Uterus (tissue), 4 donors: ENCODE data around the gene ERVFRD-1. TPM values are rescaled to one million over a fixed set of nuclear protein-coding genes. Genes with fewer than 3 reads are reported as not detected.

Experiments used
- DNase-seq, 2 donors: peaks; one replicate each; pipeline ENCODE4 v3.0.0-alpha.2; 2019 to 2020
- H3K27ac ChIP-seq, 2 donors: fragments of 200-600 bp; sonication (generic); 1 replicate in 1 of 2; 2 replicates in 1 of 2; pipeline ENCODE4 v1.5.1; 2016 to 2018
- H3K27me3 ChIP-seq, 2 donors: fragments of 200-600 bp; sonication (generic); one replicate each; pipeline ENCODE4 v1.5.1; 2018 to 2019; ENCODE audit warnings: control low read depth in 1 of 2
- H3K36me3 ChIP-seq, 2 donors: fragments of 200-600 bp; sonication (generic); one replicate each; pipeline ENCODE4 v1.5.1; 2019; ENCODE audit warnings: control low read depth in 1 of 2
- H3K4me1 ChIP-seq, 2 donors: fragments of 200-600 bp; sonication (generic); one replicate each; pipeline ENCODE4 v1.5.1; 2018 to 2019; ENCODE audit warnings: control low read depth in 1 of 2
- H3K4me3 ChIP-seq, 2 donors: fragments of 200-600 bp; sonication (generic); 1 replicate in 1 of 2; 2 replicates in 1 of 2; pipeline ENCODE4 v1.5.1; 2018 to 2019; ENCODE audit warnings: mild to moderate bottlenecking in 1 of 2
- H3K9me3 ChIP-seq, 2 donors: fragments of 200-600 bp; sonication (generic); one replicate each; pipeline ENCODE4 v1.5.1; 2019; ENCODE audit warnings: control low read depth in 1 of 2
- CTCF ChIP-seq, 4 experiments: fragments of 200-600 bp in 2 of 4; fragments of 450-650 bp in 2 of 4; sonication (generic) in 2 of 4; IDR thresholded peaks; one replicate each; pipeline ENCODE4 v1.5.1; 2016 to 2019; ENCODE audit warnings: antibody characterized with exemption in 4 of 4, mild to moderate bottlenecking in 2 of 4, moderate library complexity in 1 of 4
- POLR2A ChIP-seq, 2 donors: fragments of 450-650 bp; IDR thresholded peaks; one replicate each; pipeline ENCODE4 v1.6.1; 2016; ENCODE audit warnings: antibody characterized with exemption in 2 of 2, mild to moderate bottlenecking in 1 of 2, moderate library complexity in 1 of 2
- intact Hi-C: fragments of 100-400 bp; cut with DNase I; formaldehyde crosslinking; loops from one replicate; pipeline ENCODE4 v1.15.1; 2023; ENCODE audit warnings: low total_unique reads
- total RNA-seq, 4 donors: library from RNA; depleted of rRNA in 3 of 4; stranded (reverse); fragments of >200 nt in 3 of 4; gene quantifications; one replicate each; pipeline versions ENCODE4 v1.1.0 to v1.2.4, GENCODE V29; 2014 to 2023
- donor health status: DM: yes; HTN: yes; CAD: no.

The ERVFRD-1 gene
- total RNA-seq, 4 donors from 2014 or later, result 0.14 to 0.21 TPM; not detected in 2

- TF ChIP-seq CTCF (IDR thresholded peaks at IDR 0.05), result no peak
- TF ChIP-seq POLR2A (IDR thresholded peaks at IDR 0.05), result no peak
- Histone ChIP-seq H3K4me1 (no peaks in the 10 kb centered on the region), H3K9me3 (no peaks in the 10 kb centered on the region), H3K27ac (no peak overlapping the region), H3K27me3 (no peaks in the 10 kb centered on the region), H3K4me3 (no peak overlapping the region), H3K36me3 (no peaks in the 10 kb centered on the region)
- DNase-seq, result no peak
- intact Hi-C loops, result no loop called here
Measured at GRCh38 chr6:11151488-11151887, 40.0 kb upstream of the ERVFRD-1 start.

GRCh38 chr6:11149551-11149950 lies 38.0 kb upstream of the ERVFRD-1 start:
- TF ChIP-seq CTCF (IDR thresholded peaks at IDR 0.05) (no peak), POLR2A (IDR thresholded peaks at IDR 0.05) (no peak)
- H3K4me3 ChIP-seq, result no peak overlapping the region
- no peaks in the 10 kb centered on the region for H3K27me3 ChIP-seq
- H3K4me1 ChIP-seq, result no peaks in the 10 kb centered on the region
- no peaks in the 10 kb centered on the region for H3K9me3 ChIP-seq
- DNase-seq, result no peak
- H3K27ac ChIP-seq, result no peak overlapping the region
- intact Hi-C loops, result loop anchor here (5.0 kb wide), 1 partner anchor 348 kb away; no protein-coding TSS in a partner anchor
- H3K36me3 ChIP-seq, result no peaks in the 10 kb centered on the region

GRCh38 chr6:11146117-11146826 lies 34.7 kb upstream of the ERVFRD-1 start:
- no peak overlapping the region for H3K27ac ChIP-seq
- no peak for DNase-seq
- TF ChIP-seq CTCF (IDR thresholded peaks at IDR 0.05) (no peak), POLR2A (IDR thresholded peaks at IDR 0.05) (no peak)
- no peaks in the 10 kb centered on the region for H3K36me3 ChIP-seq
- no peaks in the 10 kb centered on the region for H3K9me3 ChIP-seq
- no peaks in the 10 kb centered on the region for H3K4me1 ChIP-seq
- H3K27me3 ChIP-seq, result no peaks in the 10 kb centered on the region
- no peak overlapping the region for H3K4me3 ChIP-seq
- intact Hi-C loops, result loop anchor here (5.0 kb wide), 1 partner anchor 351 kb away; no protein-coding TSS in a partner anchor

- intact Hi-C loops, result no loop called here
- DNase-seq, result peak; percentile 77 to 78
Measured at GRCh38 chr6:11144393-11144851, 32.9 kb upstream of the ERVFRD-1 start.

More at GRCh38 chr6:11144393-11144851, 32.9 kb upstream of the ERVFRD-1 start:
- no peak overlapping the region for H3K27ac ChIP-seq
- H3K4me3 ChIP-seq, result no peak overlapping the region
- no peaks in the 10 kb centered on the region for H3K36me3 ChIP-seq
- H3K9me3 ChIP-seq, result no peaks in the 10 kb centered on the region
- H3K27me3 ChIP-seq, result no peaks in the 10 kb centered on the region
- TF ChIP-seq POLR2A (IDR thresholded peaks at IDR 0.05), result no peak
- TF ChIP-seq CTCF (IDR thresholded peaks at IDR 0.05), result peak; percentile 80 to 92 (median 90)
- H3K4me1 ChIP-seq, result no peaks in the 10 kb centered on the region
